Stimulated activated CD8-positive, alpha-beta memory T cell treated with anti-CD3 and anti-CD28 coated beads, Interleukin-15, amount 100 ng/mL, for 1 hour (primary cell): ENCODE results near the gene TECTA.
"Not testable (repeated sequence)": the region's sequence is repeated elsewhere in the genome, so short reads cannot be mapped to it uniquely, and the experiment has no call there.

ENCODE experiments used
- DNase-seq: peaks from one replicate; pipeline ENCODE4 v3.0.0-alpha.2; 2020; ENCODE audit warnings: low read depth

TECTA gene

GRCh38 chr11:121095561-121095960 lies 5.5 kb upstream of the TECTA start:
- DNase-seq = no peak

GRCh38 chr11:121099364-121099763 lies 1.7 kb upstream of the TECTA start:
- no peak for DNase-seq

- DNase-seq = no peak
These were observed 1.2 kb upstream of the TECTA start for GRCh38 chr11:121099885-121100284.

- no peak for DNase-seq
These were observed 3.3 kb downstream of the TECTA start for GRCh38 chr11:121104312-121104762.

- no peak for DNase-seq
These were observed 4.0 kb downstream of the TECTA start for GRCh38 chr11:121105063-121105480.

DNA sequence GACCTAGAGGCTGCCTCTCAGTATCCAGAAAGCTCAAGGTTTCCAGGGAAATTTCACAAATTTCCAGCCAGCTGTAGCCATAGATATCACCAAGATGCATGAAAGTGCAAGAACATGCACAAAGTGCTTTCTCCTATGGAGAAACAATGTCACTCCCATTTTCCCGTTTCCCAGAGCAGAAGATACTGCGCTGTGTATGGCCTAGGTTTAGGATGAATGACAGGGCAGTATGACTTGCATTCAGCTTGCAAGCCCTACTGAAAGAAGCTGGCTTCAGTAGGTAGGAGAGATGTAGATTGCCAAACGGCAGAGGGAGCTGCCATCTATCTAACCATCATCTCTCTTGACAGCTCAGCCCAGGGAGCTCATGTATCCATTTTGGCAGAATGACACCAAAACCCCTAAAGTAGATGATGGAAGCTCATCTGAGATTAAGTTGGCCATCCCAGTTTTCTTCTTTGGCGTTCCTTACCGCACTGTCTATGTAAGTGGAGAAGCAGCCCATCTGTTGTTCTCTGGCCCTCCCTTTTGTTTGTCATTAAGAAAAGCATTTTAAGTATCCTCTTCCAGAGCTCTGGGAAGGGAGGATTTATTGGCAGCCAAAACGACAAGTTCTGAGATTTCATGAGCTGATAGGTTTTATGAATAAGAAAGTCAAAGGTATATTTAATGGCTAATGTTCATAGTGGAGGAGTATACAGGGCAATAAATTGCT lies 4.6 kb downstream of the TECTA start:
- no peak for DNase-seq

GRCh38 chr11:121106812-121107211 lies 5.8 kb downstream of the TECTA start:
- no peak for DNase-seq

DNA sequence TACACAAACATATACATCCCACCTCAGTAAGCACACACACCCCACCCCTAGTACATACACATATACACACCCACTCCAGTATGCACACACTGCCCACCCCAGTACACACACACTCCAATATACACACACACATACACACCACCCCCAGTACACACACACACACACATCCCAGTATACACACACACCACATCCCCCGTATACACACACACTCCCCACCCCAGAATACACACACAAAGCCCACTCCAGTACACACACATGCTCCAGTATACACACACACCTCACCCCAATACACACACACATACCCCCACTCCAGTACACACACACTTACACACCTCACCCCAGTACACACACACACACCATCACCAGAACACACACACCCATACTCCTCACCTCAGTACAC lies 7.4 kb downstream of the TECTA start:
- no peak for DNase-seq

GRCh38 chr11:121109471-121109870 lies 8.4 kb downstream of the TECTA start:
- DNase-seq = no peak

GRCh38 chr11:121109916-121110586 lies 9.0 kb downstream of the TECTA start:
- DNase-seq = no peak

- DNase-seq = no peak
These were observed 10.1 kb downstream of the TECTA start for GRCh38 chr11:121110871-121111724.

DNA sequence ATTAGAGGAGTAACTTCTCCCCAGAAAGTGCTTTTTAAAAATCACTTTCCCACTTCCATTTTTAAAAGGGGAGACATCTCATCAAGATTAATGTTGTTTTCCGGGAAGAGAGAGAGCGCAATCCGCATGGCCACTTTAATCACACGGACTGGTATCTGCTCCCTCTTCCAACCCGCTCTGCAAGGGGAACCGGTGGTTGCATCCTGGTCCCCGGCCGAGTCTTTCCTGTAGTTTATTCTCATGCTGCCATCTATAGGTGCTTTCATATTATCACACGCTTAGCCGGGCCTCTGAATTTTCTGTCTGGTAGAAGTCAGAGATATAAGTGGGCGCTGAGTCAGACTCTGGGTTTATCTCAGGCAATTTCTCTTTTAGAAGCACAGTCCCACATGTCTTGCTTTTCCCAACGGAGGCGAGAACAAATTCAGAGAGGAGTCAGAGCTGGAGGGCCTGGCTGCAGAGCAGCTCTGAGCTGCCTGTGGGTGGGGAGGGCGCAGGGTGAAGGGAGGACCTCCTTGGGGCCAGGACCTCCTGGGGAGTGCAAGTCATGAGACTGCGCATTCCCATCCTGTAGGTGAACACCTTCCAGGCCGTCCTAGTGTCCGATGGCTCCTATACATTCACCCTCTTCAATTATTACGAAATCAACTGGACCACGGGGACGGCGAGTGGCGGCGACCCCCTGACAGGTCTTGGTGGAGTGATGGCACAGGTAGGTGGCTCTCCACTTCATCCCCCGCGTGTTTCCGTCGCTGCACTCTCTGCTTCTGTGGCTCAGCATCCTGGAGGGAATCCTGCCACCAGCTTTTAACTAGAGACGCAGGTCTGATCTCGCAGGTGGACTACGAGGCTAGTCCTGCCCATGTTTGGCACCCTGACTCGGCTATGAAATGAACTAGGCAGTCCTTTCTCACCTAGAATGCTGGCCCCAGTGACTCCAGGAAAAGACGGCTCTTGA lies 11.7 kb downstream of the TECTA start:
- no peak for DNase-seq

DNA sequence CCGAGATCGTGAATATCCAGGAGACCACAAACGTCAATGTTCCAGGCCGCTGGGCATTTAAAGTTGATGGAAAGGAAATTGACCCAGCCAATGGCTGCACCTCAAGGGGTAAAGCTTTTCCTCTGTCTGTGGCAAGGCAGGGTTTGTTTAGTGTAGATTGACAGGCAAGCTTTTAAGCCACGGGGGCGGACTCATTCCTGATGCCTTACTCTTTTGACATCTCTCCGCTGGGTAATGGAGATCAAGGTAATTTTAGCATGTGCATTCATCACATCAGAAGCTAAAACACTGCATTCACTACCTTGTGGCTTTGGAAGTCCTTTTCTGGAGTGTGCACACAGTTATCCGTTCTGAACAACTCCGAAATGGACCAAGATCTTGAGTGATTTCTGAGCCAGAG lies 12.6 kb downstream of the TECTA start:
- no peak for DNase-seq

GRCh38 chr11:121115024-121115423 lies 14.0 kb downstream of the TECTA start:
- DNase-seq = not testable (repeated sequence)

GRCh38 chr11:121117788-121118187 lies 16.7 kb downstream of the TECTA start:
- DNase-seq = no peak

- no peak for DNase-seq
These were observed 18.4 kb downstream of the TECTA start for GRCh38 chr11:121119440-121119839.

GRCh38 chr11:121122328-121122727 lies 21.3 kb downstream of the TECTA start:
- DNase-seq = no peak

- DNase-seq = no peak
These were observed 22.5 kb downstream of the TECTA start for GRCh38 chr11:121123496-121124069.

DNA sequence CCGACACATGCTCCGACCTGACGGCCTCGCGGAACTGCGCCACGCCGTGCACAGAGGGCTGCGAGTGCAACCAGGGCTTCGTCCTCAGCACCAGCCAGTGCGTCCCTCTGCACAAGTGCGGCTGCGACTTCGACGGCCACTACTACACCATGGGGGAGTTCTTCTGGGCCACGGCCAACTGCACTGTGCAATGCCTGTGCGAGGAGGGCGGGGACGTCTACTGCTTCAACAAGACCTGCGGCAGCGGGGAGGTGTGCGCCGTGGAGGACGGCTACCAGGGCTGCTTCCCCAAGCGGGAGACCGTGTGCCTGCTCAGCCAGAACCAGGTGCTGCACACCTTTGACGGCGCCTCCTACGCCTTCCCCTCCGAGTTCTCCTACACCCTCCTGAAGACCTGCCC lies 26.8 kb downstream of the TECTA start:
- DNase-seq = no peak

DNA sequence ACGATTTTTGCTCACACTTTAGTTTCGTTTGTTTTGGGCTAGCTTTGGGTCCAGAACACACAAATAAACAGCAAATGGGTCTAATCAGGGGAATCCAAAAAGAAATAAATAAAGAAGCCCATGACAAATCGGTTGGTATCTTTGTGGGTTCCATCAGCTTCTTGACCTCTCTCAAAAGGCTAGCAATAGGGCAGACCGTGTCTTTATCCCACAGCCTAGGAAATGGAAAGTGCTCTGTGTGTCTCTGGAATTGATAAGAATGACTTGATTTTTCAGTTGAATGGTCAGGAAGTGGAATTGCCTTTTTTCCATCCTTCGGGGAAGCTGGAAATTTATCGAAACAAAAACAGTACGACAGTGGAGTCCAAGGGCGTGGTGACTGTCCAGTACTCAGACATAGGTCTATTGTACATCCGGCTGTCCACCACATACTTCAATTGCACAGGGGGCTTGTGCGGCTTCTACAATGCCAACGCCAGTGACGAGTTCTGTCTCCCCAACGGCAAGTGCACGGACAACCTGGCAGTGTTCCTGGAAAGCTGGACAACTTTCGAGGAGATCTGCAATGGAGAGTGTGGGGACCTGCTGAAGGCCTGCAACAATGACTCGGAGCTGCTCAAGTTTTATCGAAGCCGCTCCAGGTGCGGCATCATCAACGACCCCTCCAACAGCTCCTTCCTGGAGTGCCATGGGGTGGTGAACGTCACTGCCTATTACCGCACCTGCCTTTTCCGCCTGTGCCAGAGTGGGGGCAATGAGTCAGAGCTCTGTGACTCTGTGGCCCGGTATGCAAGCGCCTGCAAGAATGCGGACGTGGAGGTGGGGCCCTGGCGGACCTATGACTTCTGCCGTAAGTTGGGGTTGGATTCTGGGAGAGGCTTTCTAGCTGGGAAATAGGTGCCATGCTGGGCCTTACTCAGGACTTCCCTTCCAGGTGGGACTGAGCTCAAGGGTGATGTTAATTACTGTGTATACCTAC lies 28.6 kb downstream of the TECTA start:
- no peak for DNase-seq
